SK-N-SH treated with all-trans-retinoic acid at 6 μM for 48 hours (cell line): Measurements from ENCODE around the gene ADGRG4.

ENCODE experiments used
- ATAC-seq: fragments of 200-7000 bp; cut with Tn5 transposase; 3 replicates; pipeline ENCODE4 v1.9.1; 2020; ENCODE audit warnings: mild to moderate bottlenecking, moderate library complexity
- ARNTL ChIP-seq: fragments of 450-650 bp; formaldehyde crosslinking; IDR thresholded peaks from 2 replicates; pipeline ENCODE4 v1.5.0; 2020; ENCODE audit warnings: low read depth, mild to moderate bottlenecking, moderate library complexity, borderline replicate concordance
- BACH2 ChIP-seq: fragments of 250-450 bp; sonication (Bioruptor Pico); IDR thresholded peaks from 2 replicates; pipeline ENCODE4 v1.9.0; 2021; ENCODE audit warnings: mild to moderate bottlenecking, borderline replicate concordance
- CREB5 ChIP-seq: fragments of 250-450 bp; sonication (Bioruptor Pico); IDR thresholded peaks from 2 replicates; pipeline ENCODE4 v1.5.1; 2020; ENCODE audit warnings: low read depth, mild to moderate bottlenecking, moderate library complexity
- CSDC2 ChIP-seq: fragments of 250-450 bp; sonication (Bioruptor Pico); IDR thresholded peaks from 2 replicates; pipeline ENCODE4 v1.5.0; 2020; ENCODE audit warnings: mild to moderate bottlenecking, moderate library complexity
- CSRNP3 ChIP-seq: fragments of 250-450 bp; sonication (Bioruptor Pico); IDR thresholded peaks from 2 replicates; pipeline ENCODE4 v1.5.1; 2021; ENCODE audit warnings: mild to moderate bottlenecking, moderate library complexity
- ISL1 ChIP-seq: fragments of 250-450 bp; sonication (Bioruptor Pico); IDR thresholded peaks from 2 replicates; pipeline ENCODE4 v2.1.2; 2022; ENCODE audit warnings: mild to moderate bottlenecking, moderate library complexity
- OSR1 ChIP-seq: fragments of 250-450 bp; sonication (Bioruptor Pico); IDR thresholded peaks from 2 replicates; pipeline ENCODE4 v1.8.0; 2022; ENCODE audit warnings: moderate library complexity, mild to moderate bottlenecking, inconsistent platforms
- POU6F1 ChIP-seq: fragments of 250-450 bp; sonication (Bioruptor Pico); IDR thresholded peaks from 2 replicates; pipeline ENCODE4 v1.8.0; 2021; ENCODE audit warnings: low read depth, mild to moderate bottlenecking, moderate library complexity, borderline replicate concordance
- RARB ChIP-seq: fragments of 250-450 bp; sonication (Bioruptor Pico); IDR thresholded peaks from 2 replicates; pipeline ENCODE4 v1.8.0; 2021; ENCODE audit warnings: mild to moderate bottlenecking, moderate library complexity
- SNAI2 ChIP-seq: fragments of 250-450 bp; sonication (Bioruptor Pico); IDR thresholded peaks from 2 replicates; pipeline ENCODE4 v1.5.0; 2020; ENCODE audit warnings: mild to moderate bottlenecking, moderate library complexity
- TCF4 ChIP-seq: fragments of 250-450 bp; sonication (Bioruptor Pico); IDR thresholded peaks from 2 replicates; pipeline ENCODE4 v1.8.0; 2021; ENCODE audit warnings: mild to moderate bottlenecking, moderate library complexity, borderline replicate concordance
- TOX ChIP-seq: fragments of 250-450 bp; sonication (Bioruptor Pico); IDR thresholded peaks from 2 replicates; pipeline ENCODE4 v1.8.0; 2021; ENCODE audit warnings: mild to moderate bottlenecking, moderate library complexity, borderline replicate concordance
- TSHZ2 ChIP-seq: fragments of 250-450 bp; sonication (Bioruptor Pico); IDR thresholded peaks from 2 replicates; pipeline ENCODE4 v1.5.0; 2020; ENCODE audit warnings: mild to moderate bottlenecking, moderate library complexity
- ZC3H10 ChIP-seq: fragments of 250-450 bp; sonication (Bioruptor Pico); IDR thresholded peaks from 2 replicates; pipeline ENCODE4 v1.5.1; 2021; ENCODE audit warnings: mild to moderate bottlenecking, moderate library complexity
- ZFP3 ChIP-seq: fragments of 250-450 bp; sonication (Bioruptor Pico); IDR thresholded peaks from 2 replicates; pipeline ENCODE4 v1.5.0; 2020; ENCODE audit warnings: mild to moderate bottlenecking, moderate library complexity
- ZFP30 ChIP-seq: fragments of 450-650 bp; formaldehyde crosslinking; IDR thresholded peaks from 2 replicates; pipeline ENCODE4 v1.5.0; 2022; ENCODE audit warnings: mild to moderate bottlenecking, moderate library complexity
- ZNF565 ChIP-seq: fragments of 450-650 bp; formaldehyde crosslinking; conservative IDR thresholded peaks from 2 replicates; pipeline ENCODE4 v1.5.0; 2020; ENCODE audit warnings: low read depth, mild to moderate bottlenecking, moderate library complexity
- ZNF70 ChIP-seq: fragments of 450-650 bp; formaldehyde crosslinking; IDR thresholded peaks from 2 replicates; pipeline ENCODE4 v1.5.0; 2020; ENCODE audit warnings: mild to moderate bottlenecking, moderate library complexity
- ZNF8 ChIP-seq: fragments of 450-650 bp; formaldehyde crosslinking; IDR thresholded peaks from 2 replicates; pipeline ENCODE4 v1.5.0; 2020; ENCODE audit warnings: mild to moderate bottlenecking, moderate library complexity

ADGRG4 gene

GRCh38 chrX:136310411-136310810 lies 9.6 kb downstream of the ADGRG4 start:
- ATAC-seq = peak; percentile 49; the same call in 1 of the 3 replicates
- TF ChIP-seq ZNF8 (CRISPR knock-in tag) (no peak), SNAI2 (CRISPR knock-in tag) (no peak)

GRCh38 chrX:136318156-136318555 lies 17.4 kb downstream of the ADGRG4 start:
- no peak for TF ChIP-seq CSDC2
- no peak for TF ChIP-seq ZNF70 (CRISPR knock-in tag)
- no peak for TF ChIP-seq ZNF8 (CRISPR knock-in tag)
- ATAC-seq = no peak

- no peak for ATAC-seq
- no peak for TF ChIP-seq CSDC2
- no peak for TF ChIP-seq OSR1 (CRISPR knock-in tag)
- no peak for TF ChIP-seq ZNF565 (CRISPR knock-in tag)
- no peak for TF ChIP-seq TSHZ2
- TF ChIP-seq RARB = no peak
- TF ChIP-seq ZFP30 = no peak
- TF ChIP-seq ISL1 (CRISPR knock-in tag) = no peak
Measured at GRCh38 chrX:136318895-136319597, 18.3 kb downstream of the ADGRG4 start.

- no peak for TF ChIP-seq CSDC2
- no peak for TF ChIP-seq POU6F1 (CRISPR knock-in tag)
- TF ChIP-seq ZFP3 (CRISPR knock-in tag) = no peak
- no peak for TF ChIP-seq CREB5 (CRISPR knock-in tag)
- no peak for TF ChIP-seq BACH2
- TF ChIP-seq ISL1 (CRISPR knock-in tag) = no peak
- no peak for TF ChIP-seq OSR1 (CRISPR knock-in tag)
- TF ChIP-seq ZC3H10 = no peak
- no peak for TF ChIP-seq TOX (CRISPR knock-in tag)
- TF ChIP-seq CSRNP3 (CRISPR knock-in tag) = no peak
- no peak for ATAC-seq
Measured at GRCh38 chrX:136319600-136319999, 18.8 kb downstream of the ADGRG4 start.

GRCh38 chrX:136321532-136321931 lies 20.8 kb downstream of the ADGRG4 start:
- ATAC-seq = no peak
- no peak for TF ChIP-seq TCF4 (CRISPR knock-in tag)

- no peak for ATAC-seq
- no peak for TF ChIP-seq RARB
- no peak for TF ChIP-seq ZFP3 (CRISPR knock-in tag)
- no peak for TF ChIP-seq ZC3H10
- no peak for TF ChIP-seq POU6F1 (CRISPR knock-in tag)
- TF ChIP-seq CSRNP3 (CRISPR knock-in tag) = no peak
- TF ChIP-seq OSR1 (CRISPR knock-in tag) = no peak
- no peak for TF ChIP-seq TCF4 (CRISPR knock-in tag)
- TF ChIP-seq ARNTL (CRISPR knock-in tag) = no peak
- TF ChIP-seq ISL1 (CRISPR knock-in tag) = no peak
- TF ChIP-seq CSDC2 = no peak
Measured at GRCh38 chrX:136322064-136322463, 21.3 kb downstream of the ADGRG4 start.
